GM23338 (cell line): ENCODE results near the gene ITPR2. TPM values are rescaled to one million over a fixed set of nuclear protein-coding genes. Genes with fewer than 3 reads are reported as not detected.

Experiments used
- ATAC-seq: fragments of 200-7000 bp; cut with Tn5 transposase; 3 replicates; pipeline ENCODE4 v1.9.1; 2020
- DNase-seq: peaks from one replicate; pipeline ENCODE4 v3.0.0-alpha.2; 2015; ENCODE audit warnings: low spot score
- H2AFZ ChIP-seq: fragments of 200-600 bp; sonication (generic); 2 replicates; pipeline ENCODE4 v1.8.0; 2016; ENCODE audit warnings: antibody characterized with exemption, mild to moderate bottlenecking, moderate library complexity
- H3F3A ChIP-seq: fragments of 200-600 bp; sonication (generic); replicated peaks from 2 replicates; pipeline ENCODE4 v1.8.0; 2017; ENCODE audit warnings: antibody characterized with exemption, mixed run types, low read depth
- H3K27ac ChIP-seq: fragments of 200-600 bp; sonication (generic); 2 replicates; pipeline ENCODE4 v1.6.1; 2016; ENCODE audit warnings: low read depth
- H3K27me3 ChIP-seq: fragments of 200-600 bp; sonication (generic); 2 replicates; pipeline ENCODE4 v1.8.0; 2016; ENCODE audit warnings: mild to moderate bottlenecking, mixed run types, moderate library complexity; ENCODE audit not compliant: insufficient read depth
- H3K36me3 ChIP-seq: fragments of 200-600 bp; sonication (generic); 2 replicates; pipeline ENCODE4 v1.8.0; 2016; ENCODE audit warnings: mild to moderate bottlenecking; ENCODE audit not compliant: insufficient read depth
- H3K4me1 ChIP-seq: fragments of 200-600 bp; sonication (generic); 2 replicates; pipeline ENCODE4 v1.8.0; 2016; ENCODE audit warnings: mild to moderate bottlenecking, moderate library complexity; ENCODE audit not compliant: insufficient read depth
- H3K4me2 ChIP-seq: fragments of 200-600 bp; sonication (generic); 2 replicates; pipeline ENCODE4 v1.7.1; 2017; ENCODE audit warnings: mixed run types
- H3K4me3 ChIP-seq: fragments of 200-600 bp; sonication (generic); 2 replicates; pipeline ENCODE4 v1.6.1; 2016; ENCODE audit warnings: mixed run types
- H3K79me2 ChIP-seq: fragments of 200-600 bp; sonication (generic); replicated peaks from 2 replicates; pipeline ENCODE4 v1.8.0; 2017; ENCODE audit warnings: mild to moderate bottlenecking; ENCODE audit not compliant: insufficient read depth
- H3K9me2 ChIP-seq: fragments of 200-600 bp; sonication (generic); 2 replicates; pipeline ENCODE4 v1.8.0; 2017; ENCODE audit not compliant: insufficient read depth
- H4K20me1 ChIP-seq: fragments of 200-600 bp; sonication (generic); replicated peaks from 2 replicates; pipeline ENCODE4 v1.8.0; 2017; ENCODE audit warnings: mild to moderate bottlenecking; ENCODE audit not compliant: insufficient read depth
- H3K27ac Mint-ChIP-seq: 2 replicates; pipeline ENCODE4 v1.8.0; 2020; ENCODE audit warnings: inconsistent platforms, mild to moderate bottlenecking, moderate library complexity, mixed read lengths
- H3K27me3 Mint-ChIP-seq: 3 replicates; pipeline ENCODE4 v1.8.0; 2022; ENCODE audit warnings: low read depth, mild to moderate bottlenecking, moderate library complexity, mixed read lengths, inconsistent platforms; ENCODE audit not compliant: insufficient read depth, poor library complexity
- H3K36me3 Mint-ChIP-seq: 3 replicates; pipeline ENCODE4 v1.8.0; 2021; ENCODE audit warnings: low read depth, mild to moderate bottlenecking, inconsistent platforms, moderate library complexity, mixed read lengths
- H3K4me1 Mint-ChIP-seq: 3 replicates; pipeline ENCODE4 v1.8.0; 2020; ENCODE audit warnings: mild to moderate bottlenecking, inconsistent platforms, mixed read lengths
- H3K4me3 Mint-ChIP-seq: 3 replicates; pipeline ENCODE4 v1.8.0; 2021; ENCODE audit warnings: moderate library complexity, mild to moderate bottlenecking, inconsistent platforms, mixed read lengths
- H3K9me3 Mint-ChIP-seq: 3 replicates; pipeline ENCODE4 v1.8.0; 2020; ENCODE audit warnings: moderate library complexity, mild to moderate bottlenecking, inconsistent platforms, mixed read lengths
- CREB1 ChIP-seq: fragments of 250-450 bp; sonication (Bioruptor Pico); IDR thresholded peaks from 2 replicates; pipeline ENCODE4 v1.5.0; 2020; ENCODE audit warnings: low read depth, mild to moderate bottlenecking, moderate library complexity
- NANOG ChIP-seq: IDR thresholded peaks from 2 replicates; pipeline ENCODE4 v1.6.1; 2016; ENCODE audit warnings: antibody characterized with exemption, borderline replicate concordance
- ZNF114 ChIP-seq: fragments of 250-450 bp; sonication (Bioruptor Pico); IDR thresholded peaks from 2 replicates; pipeline ENCODE4 v1.5.0; 2020; ENCODE audit warnings: mild to moderate bottlenecking, moderate library complexity
- polyA plus RNA-seq: library from polyadenylated mRNA; unstranded; fragments of >200 nt; fragmentation: Nextera tagmentation; extraction: Ambion mirVana; gene quantifications from 2 replicates; pipeline ENCODE4 v1.2.1, GENCODE V29; 2016
- total RNA-seq: library from RNA; depleted of rRNA; stranded (reverse); fragments of >200 nt; shearing (Covaris generic); gene quantifications from 2 replicates; pipeline ENCODE4 v1.2.3, GENCODE V29; 2014
- TF ChIP-seq, protein P1 (sequence below): IDR thresholded peaks from one replicate; pipeline ENCODE4 v1.6.1; 2018; ENCODE audit warnings: antibody characterized with exemption; ENCODE audit not compliant: unreplicated experiment
- TF ChIP-seq, protein P2 (sequence below): IDR thresholded peaks from 2 replicates; pipeline ENCODE4 v1.6.1; 2016; ENCODE audit warnings: antibody characterized with exemption
- TF ChIP-seq, protein P3 (sequence below), 2 experiments: fragments of 200-600 bp in 1 of 2; sonication (generic) in 1 of 2; conservative IDR thresholded peaks; 2 replicates each; pipeline versions ENCODE4 v1.5.1 to v1.6.1; 2016 to 2017; ENCODE audit warnings: antibody characterized with exemption in 2 of 2, low read depth in 2 of 2, mild to moderate bottlenecking in 2 of 2, moderate library complexity in 1 of 2

Gene ITPR2
- total and polyA plus RNA-seq, 2 experiments from 2014 or later, result 44.5 to 65.2 TPM

DNA sequence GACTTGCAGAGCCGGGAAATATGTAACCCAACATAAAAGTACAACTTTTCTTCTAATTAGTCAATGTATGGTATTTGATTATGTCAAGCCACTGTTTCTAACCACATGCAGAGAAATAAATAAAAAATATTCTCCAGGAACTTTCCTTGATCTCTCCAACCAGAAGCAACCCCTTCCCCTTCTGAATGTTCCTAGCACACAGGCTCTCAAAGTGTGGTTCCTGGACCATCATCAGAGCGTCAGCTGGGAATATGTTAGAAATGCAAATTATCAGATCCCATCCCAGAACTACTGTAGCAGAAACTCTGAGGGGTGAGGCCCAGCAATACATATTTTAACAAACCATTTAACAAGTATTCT is 21.0 kb upstream of the ITPR2 start (continued):
- TF ChIP-seq, protein P1, sequence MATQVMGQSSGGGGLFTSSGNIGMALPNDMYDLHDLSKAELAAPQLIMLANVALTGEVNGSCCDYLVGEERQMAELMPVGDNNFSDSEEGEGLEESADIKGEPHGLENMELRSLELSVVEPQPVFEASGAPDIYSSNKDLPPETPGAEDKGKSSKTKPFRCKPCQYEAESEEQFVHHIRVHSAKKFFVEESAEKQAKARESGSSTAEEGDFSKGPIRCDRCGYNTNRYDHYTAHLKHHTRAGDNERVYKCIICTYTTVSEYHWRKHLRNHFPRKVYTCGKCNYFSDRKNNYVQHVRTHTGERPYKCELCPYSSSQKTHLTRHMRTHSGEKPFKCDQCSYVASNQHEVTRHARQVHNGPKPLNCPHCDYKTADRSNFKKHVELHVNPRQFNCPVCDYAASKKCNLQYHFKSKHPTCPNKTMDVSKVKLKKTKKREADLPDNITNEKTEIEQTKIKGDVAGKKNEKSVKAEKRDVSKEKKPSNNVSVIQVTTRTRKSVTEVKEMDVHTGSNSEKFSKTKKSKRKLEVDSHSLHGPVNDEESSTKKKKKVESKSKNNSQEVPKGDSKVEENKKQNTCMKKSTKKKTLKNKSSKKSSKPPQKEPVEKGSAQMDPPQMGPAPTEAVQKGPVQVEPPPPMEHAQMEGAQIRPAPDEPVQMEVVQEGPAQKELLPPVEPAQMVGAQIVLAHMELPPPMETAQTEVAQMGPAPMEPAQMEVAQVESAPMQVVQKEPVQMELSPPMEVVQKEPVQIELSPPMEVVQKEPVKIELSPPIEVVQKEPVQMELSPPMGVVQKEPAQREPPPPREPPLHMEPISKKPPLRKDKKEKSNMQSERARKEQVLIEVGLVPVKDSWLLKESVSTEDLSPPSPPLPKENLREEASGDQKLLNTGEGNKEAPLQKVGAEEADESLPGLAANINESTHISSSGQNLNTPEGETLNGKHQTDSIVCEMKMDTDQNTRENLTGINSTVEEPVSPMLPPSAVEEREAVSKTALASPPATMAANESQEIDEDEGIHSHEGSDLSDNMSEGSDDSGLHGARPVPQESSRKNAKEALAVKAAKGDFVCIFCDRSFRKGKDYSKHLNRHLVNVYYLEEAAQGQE, result no peak
- no peak for TF ChIP-seq NANOG
- TF ChIP-seq, protein P2, sequence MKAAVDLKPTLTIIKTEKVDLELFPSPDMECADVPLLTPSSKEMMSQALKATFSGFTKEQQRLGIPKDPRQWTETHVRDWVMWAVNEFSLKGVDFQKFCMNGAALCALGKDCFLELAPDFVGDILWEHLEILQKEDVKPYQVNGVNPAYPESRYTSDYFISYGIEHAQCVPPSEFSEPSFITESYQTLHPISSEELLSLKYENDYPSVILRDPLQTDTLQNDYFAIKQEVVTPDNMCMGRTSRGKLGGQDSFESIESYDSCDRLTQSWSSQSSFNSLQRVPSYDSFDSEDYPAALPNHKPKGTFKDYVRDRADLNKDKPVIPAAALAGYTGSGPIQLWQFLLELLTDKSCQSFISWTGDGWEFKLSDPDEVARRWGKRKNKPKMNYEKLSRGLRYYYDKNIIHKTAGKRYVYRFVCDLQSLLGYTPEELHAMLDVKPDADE, result no peak
- TF ChIP-seq CREB1 (CRISPR knock-in tag), result no peak
- no peak for TF ChIP-seq ZNF114

DNA sequence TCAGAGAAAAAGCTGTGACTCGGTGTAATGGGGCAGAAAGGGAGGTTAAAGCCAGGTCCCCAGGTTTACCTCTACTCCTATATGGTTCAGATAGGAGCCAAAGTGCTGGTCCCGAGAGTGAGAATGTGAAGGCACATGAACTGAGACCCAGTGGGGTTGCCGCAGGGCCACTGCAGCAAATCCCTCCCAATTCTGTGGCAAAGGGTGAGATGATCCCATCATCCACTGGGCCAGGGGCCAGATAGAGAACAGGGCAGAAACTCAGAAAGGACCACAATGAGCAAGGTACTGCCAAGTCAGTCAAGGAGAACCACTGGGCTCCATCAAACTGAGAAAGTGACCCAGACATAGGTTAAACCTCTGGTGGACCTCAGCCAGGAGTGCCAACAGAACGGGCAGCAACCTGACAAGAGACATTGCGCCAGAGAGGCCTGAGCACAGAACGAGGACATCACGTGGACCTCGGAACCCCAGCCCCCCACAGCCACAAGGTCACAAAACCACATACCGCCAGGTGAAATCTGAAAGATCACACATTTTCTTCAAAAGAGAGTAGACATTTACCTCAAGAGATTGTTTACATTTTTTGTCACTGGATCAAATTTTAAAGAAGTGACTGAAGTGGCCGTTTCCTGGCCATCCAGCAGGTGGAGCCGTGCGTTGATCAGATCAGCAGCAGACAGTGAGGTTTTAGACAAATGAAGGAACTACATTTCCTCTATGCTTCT is 20.5 kb upstream of the ITPR2 start:
- H3K36me3 Mint-ChIP-seq, result no peaks in the 10 kb centered on the region
- DNase-seq (peak; percentile 78), ATAC-seq (peak; percentile 86)
- no peaks in the 10 kb centered on the region for H3K36me3 ChIP-seq
- H3K9me2 ChIP-seq, result peaks cover 6% of the 10 kb centered on the region; the same call in 1 of the 2 replicates
- H3K4me2 ChIP-seq, result no peak overlapping the region
- no peak overlapping the region for H3K4me3 ChIP-seq
- H4K20me1 ChIP-seq, result no peaks in the 10 kb centered on the region
- H2AFZ ChIP-seq, result 0 out of 2 replicates have a peak overlapping the region, but pooled peaks have one; percentile 30
- no peak overlapping the region for H3K27ac Mint-ChIP-seq
- no peaks in the 10 kb centered on the region for H3K27me3 Mint-ChIP-seq
- no peak for TF ChIP-seq ZNF114
- TF ChIP-seq, protein P3, sequence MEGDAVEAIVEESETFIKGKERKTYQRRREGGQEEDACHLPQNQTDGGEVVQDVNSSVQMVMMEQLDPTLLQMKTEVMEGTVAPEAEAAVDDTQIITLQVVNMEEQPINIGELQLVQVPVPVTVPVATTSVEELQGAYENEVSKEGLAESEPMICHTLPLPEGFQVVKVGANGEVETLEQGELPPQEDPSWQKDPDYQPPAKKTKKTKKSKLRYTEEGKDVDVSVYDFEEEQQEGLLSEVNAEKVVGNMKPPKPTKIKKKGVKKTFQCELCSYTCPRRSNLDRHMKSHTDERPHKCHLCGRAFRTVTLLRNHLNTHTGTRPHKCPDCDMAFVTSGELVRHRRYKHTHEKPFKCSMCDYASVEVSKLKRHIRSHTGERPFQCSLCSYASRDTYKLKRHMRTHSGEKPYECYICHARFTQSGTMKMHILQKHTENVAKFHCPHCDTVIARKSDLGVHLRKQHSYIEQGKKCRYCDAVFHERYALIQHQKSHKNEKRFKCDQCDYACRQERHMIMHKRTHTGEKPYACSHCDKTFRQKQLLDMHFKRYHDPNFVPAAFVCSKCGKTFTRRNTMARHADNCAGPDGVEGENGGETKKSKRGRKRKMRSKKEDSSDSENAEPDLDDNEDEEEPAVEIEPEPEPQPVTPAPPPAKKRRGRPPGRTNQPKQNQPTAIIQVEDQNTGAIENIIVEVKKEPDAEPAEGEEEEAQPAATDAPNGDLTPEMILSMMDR (conservative IDR thresholded peaks at IDR 0.05; ENCODE audit: low read depth in 2 of 2), result peak; percentile 94
- no peaks in the 10 kb centered on the region for H3K9me3 Mint-ChIP-seq
- H3K4me1 Mint-ChIP-seq, result peaks cover 5% of the 10 kb centered on the region
- H3K27me3 ChIP-seq, result no peaks in the 10 kb centered on the region
- H3K4me3 Mint-ChIP-seq, result no peak overlapping the region
- no peaks in the 10 kb centered on the region for H3K79me2 ChIP-seq
- H3K4me1 ChIP-seq, result peaks cover 9% of the 10 kb centered on the region; the same call in 1 of the 2 replicates
- H3K27ac ChIP-seq, result no peak overlapping the region
- H3F3A ChIP-seq, result no peaks in the 10 kb centered on the region
